ENCODE data around the gene EIF3L.

DNA sequence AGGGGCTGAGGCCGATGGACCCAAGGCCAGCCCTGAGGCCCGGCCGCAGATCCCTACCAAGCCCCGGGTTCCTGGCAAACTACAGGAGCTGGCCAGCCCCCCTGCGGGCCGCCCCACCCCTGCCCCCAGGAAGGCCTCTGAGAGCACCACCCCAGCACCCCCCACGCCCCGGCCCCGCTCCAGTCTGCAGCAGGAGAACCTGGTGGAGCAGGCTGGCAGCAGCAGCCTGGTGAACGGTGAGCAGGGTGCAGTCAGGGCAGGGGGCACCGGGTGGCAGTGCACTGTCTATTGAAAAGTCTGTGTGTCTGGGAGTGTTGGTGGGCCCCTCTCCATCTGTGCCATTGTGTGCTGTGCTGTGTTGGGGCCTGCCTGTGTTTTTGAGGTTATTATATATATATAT is 73.0 kb downstream of the EIF3L start:
- no peak for TF ChIP-seq EZH2 (IDR thresholded peaks at IDR 0.05; ENCODE audit: insufficient read depth, poor library complexity, severe bottlenecking)
- no peak for TF ChIP-seq EZH2phosphoT487 (IDR thresholded peaks at IDR 0.05; ENCODE audit: insufficient read depth, low read depth)

Data from GM23248 (cell line).